SK-N-SH treated with all-trans-retinoic acid at 6 μM for 48 hours (cell line): ENCODE measurements around the gene SRXN1.
A peak's percentile ranks its signal among the peaks of the same experiment; 100 is the strongest.

ENCODE experiments used
- ATAC-seq: fragments of 200-7000 bp; cut with Tn5 transposase; 3 replicates; pipeline ENCODE4 v1.9.1; 2020; ENCODE audit warnings: mild to moderate bottlenecking, moderate library complexity
- ARNTL ChIP-seq: fragments of 450-650 bp; formaldehyde crosslinking; IDR thresholded peaks from 2 replicates; pipeline ENCODE4 v1.5.0; 2020; ENCODE audit warnings: low read depth, mild to moderate bottlenecking, moderate library complexity, borderline replicate concordance
- BACH2 ChIP-seq: fragments of 250-450 bp; sonication (Bioruptor Pico); IDR thresholded peaks from 2 replicates; pipeline ENCODE4 v1.9.0; 2021; ENCODE audit warnings: mild to moderate bottlenecking, borderline replicate concordance
- CSDC2 ChIP-seq: fragments of 250-450 bp; sonication (Bioruptor Pico); IDR thresholded peaks from 2 replicates; pipeline ENCODE4 v1.5.0; 2020; ENCODE audit warnings: mild to moderate bottlenecking, moderate library complexity
- CSRNP3 ChIP-seq: fragments of 250-450 bp; sonication (Bioruptor Pico); IDR thresholded peaks from 2 replicates; pipeline ENCODE4 v1.5.1; 2021; ENCODE audit warnings: mild to moderate bottlenecking, moderate library complexity
- ESRRG ChIP-seq: fragments of 250-450 bp; sonication (Bioruptor Pico); IDR thresholded peaks from 2 replicates; pipeline ENCODE4 v1.6.1; 2021; ENCODE audit warnings: mild to moderate bottlenecking
- GLIS3 ChIP-seq: fragments of 250-450 bp; sonication (Bioruptor Pico); IDR thresholded peaks from 2 replicates; pipeline ENCODE4 v1.5.0; 2020; ENCODE audit warnings: mild to moderate bottlenecking, moderate library complexity
- ISL1 ChIP-seq: fragments of 250-450 bp; sonication (Bioruptor Pico); IDR thresholded peaks from 2 replicates; pipeline ENCODE4 v2.1.2; 2022; ENCODE audit warnings: mild to moderate bottlenecking, moderate library complexity
- PATZ1 ChIP-seq: fragments of 250-450 bp; sonication (Bioruptor Pico); IDR thresholded peaks from 2 replicates; pipeline ENCODE4 v1.8.0; 2020; ENCODE audit warnings: mild to moderate bottlenecking, moderate library complexity, borderline replicate concordance
- PPARA ChIP-seq: fragments of 250-450 bp; sonication (Bioruptor Pico); IDR thresholded peaks from 2 replicates; pipeline ENCODE4 v1.5.0; 2020; ENCODE audit warnings: mild to moderate bottlenecking, borderline replicate concordance
- RARB ChIP-seq: fragments of 250-450 bp; sonication (Bioruptor Pico); IDR thresholded peaks from 2 replicates; pipeline ENCODE4 v1.8.0; 2021; ENCODE audit warnings: mild to moderate bottlenecking, moderate library complexity
- SNAI2 ChIP-seq: fragments of 250-450 bp; sonication (Bioruptor Pico); IDR thresholded peaks from 2 replicates; pipeline ENCODE4 v1.5.0; 2020; ENCODE audit warnings: mild to moderate bottlenecking, moderate library complexity
- TCF4 ChIP-seq: fragments of 250-450 bp; sonication (Bioruptor Pico); IDR thresholded peaks from 2 replicates; pipeline ENCODE4 v1.8.0; 2021; ENCODE audit warnings: mild to moderate bottlenecking, moderate library complexity, borderline replicate concordance
- TOX ChIP-seq: fragments of 250-450 bp; sonication (Bioruptor Pico); IDR thresholded peaks from 2 replicates; pipeline ENCODE4 v1.8.0; 2021; ENCODE audit warnings: mild to moderate bottlenecking, moderate library complexity, borderline replicate concordance
- ZC3H10 ChIP-seq: fragments of 250-450 bp; sonication (Bioruptor Pico); IDR thresholded peaks from 2 replicates; pipeline ENCODE4 v1.5.1; 2021; ENCODE audit warnings: mild to moderate bottlenecking, moderate library complexity
- ZFP3 ChIP-seq: fragments of 250-450 bp; sonication (Bioruptor Pico); IDR thresholded peaks from 2 replicates; pipeline ENCODE4 v1.5.0; 2020; ENCODE audit warnings: mild to moderate bottlenecking, moderate library complexity
- ZFP30 ChIP-seq: fragments of 450-650 bp; formaldehyde crosslinking; IDR thresholded peaks from 2 replicates; pipeline ENCODE4 v1.5.0; 2022; ENCODE audit warnings: mild to moderate bottlenecking, moderate library complexity
- ZNF70 ChIP-seq: fragments of 450-650 bp; formaldehyde crosslinking; IDR thresholded peaks from 2 replicates; pipeline ENCODE4 v1.5.0; 2020; ENCODE audit warnings: mild to moderate bottlenecking, moderate library complexity
- TF ChIP-seq, protein P1 (sequence below): fragments of 250-450 bp; sonication (Bioruptor Pico); IDR thresholded peaks from 2 replicates; pipeline ENCODE4 v1.5.0; 2020; ENCODE audit warnings: mild to moderate bottlenecking, moderate library complexity
- TF ChIP-seq, protein P2 (sequence below): fragments of 250-450 bp; sonication (Bioruptor Pico); IDR thresholded peaks from 2 replicates; pipeline ENCODE4 v1.5.1; 2020; ENCODE audit warnings: low read depth, mild to moderate bottlenecking, moderate library complexity

The SRXN1 gene

GRCh38 chr20:654417-654750 is 1.4 kb upstream of the SRXN1 start:
- no peak for ATAC-seq
- TF ChIP-seq BACH2 (CRISPR knock-in tag) (no peak), CSDC2 (CRISPR knock-in tag) (no peak), GLIS3 (no peak), ZFP30 (CRISPR knock-in tag) (no peak), PATZ1 (CRISPR knock-in tag) (no peak), PPARA (no peak), ISL1 (CRISPR knock-in tag) (no peak), CSRNP3 (no peak), TOX (CRISPR knock-in tag) (no peak)
- TF ChIP-seq, protein P1, sequence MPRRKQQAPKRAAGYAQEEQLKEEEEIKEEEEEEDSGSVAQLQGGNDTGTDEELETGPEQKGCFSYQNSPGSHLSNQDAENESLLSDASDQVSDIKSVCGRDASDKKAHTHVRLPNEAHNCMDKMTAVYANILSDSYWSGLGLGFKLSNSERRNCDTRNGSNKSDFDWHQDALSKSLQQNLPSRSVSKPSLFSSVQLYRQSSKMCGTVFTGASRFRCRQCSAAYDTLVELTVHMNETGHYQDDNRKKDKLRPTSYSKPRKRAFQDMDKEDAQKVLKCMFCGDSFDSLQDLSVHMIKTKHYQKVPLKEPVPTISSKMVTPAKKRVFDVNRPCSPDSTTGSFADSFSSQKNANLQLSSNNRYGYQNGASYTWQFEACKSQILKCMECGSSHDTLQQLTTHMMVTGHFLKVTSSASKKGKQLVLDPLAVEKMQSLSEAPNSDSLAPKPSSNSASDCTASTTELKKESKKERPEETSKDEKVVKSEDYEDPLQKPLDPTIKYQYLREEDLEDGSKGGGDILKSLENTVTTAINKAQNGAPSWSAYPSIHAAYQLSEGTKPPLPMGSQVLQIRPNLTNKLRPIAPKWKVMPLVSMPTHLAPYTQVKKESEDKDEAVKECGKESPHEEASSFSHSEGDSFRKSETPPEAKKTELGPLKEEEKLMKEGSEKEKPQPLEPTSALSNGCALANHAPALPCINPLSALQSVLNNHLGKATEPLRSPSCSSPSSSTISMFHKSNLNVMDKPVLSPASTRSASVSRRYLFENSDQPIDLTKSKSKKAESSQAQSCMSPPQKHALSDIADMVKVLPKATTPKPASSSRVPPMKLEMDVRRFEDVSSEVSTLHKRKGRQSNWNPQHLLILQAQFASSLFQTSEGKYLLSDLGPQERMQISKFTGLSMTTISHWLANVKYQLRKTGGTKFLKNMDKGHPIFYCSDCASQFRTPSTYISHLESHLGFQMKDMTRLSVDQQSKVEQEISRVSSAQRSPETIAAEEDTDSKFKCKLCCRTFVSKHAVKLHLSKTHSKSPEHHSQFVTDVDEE: no peak
- TF ChIP-seq, protein P2, sequence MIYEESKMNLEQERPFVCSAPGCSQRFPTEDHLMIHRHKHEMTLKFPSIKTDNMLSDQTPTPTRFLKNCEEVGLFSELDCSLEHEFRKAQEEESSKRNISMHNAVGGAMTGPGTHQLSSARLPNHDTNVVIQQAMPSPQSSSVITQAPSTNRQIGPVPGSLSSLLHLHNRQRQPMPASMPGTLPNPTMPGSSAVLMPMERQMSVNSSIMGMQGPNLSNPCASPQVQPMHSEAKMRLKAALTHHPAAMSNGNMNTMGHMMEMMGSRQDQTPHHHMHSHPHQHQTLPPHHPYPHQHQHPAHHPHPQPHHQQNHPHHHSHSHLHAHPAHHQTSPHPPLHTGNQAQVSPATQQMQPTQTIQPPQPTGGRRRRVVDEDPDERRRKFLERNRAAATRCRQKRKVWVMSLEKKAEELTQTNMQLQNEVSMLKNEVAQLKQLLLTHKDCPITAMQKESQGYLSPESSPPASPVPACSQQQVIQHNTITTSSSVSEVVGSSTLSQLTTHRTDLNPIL (CRISPR knock-in tag): no peak

GRCh38 chr20:653590-654416 is 803 bp upstream of the SRXN1 start:
- no peak for ATAC-seq
- TF ChIP-seq RARB (CRISPR knock-in tag) (no peak), ZNF70 (no peak), ISL1 (CRISPR knock-in tag) (no peak), ARNTL (CRISPR knock-in tag) (no peak), PPARA (no peak), ZFP3 (CRISPR knock-in tag) (peak; percentile 90), TCF4 (no peak)

DNA sequence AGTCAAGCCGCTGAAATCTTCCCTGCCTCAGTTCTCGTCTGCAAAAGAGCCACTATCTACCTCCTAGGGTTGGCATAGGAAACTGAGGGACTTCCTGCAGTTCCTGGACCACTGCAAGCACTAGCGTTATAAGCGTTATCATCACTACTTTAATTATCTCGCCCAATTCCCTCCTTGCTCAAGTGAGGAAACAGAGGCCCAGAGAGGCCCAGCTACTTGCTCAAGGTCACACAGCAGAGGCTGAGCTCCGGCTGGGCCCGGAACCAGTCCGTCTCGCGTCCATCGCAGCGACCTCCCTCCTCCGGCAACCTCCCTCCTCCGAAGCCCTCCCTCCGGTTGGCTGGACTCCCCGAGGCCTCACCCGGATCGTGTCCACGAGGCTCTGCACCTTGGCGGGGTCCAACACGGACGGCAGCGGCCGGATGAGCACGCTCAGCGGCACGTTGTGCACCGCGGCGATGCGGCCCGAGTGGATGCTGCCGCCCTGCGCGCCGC is 338 bp downstream of the SRXN1 start:
- TF ChIP-seq TOX (CRISPR knock-in tag) (no peak), PPARA (no peak), RARB (CRISPR knock-in tag) (no peak), ZFP3 (CRISPR knock-in tag) (no peak)
- TF ChIP-seq, all 23 proteins: peak for 0

GRCh38 chr20:651713-652614 is 1.0 kb downstream of the SRXN1 start:
- TF ChIP-seq ZFP30 (CRISPR knock-in tag) (no peak), ESRRG (no peak), RARB (CRISPR knock-in tag) (no peak), ZNF70 (no peak), TCF4 (no peak), ZFP3 (CRISPR knock-in tag) (no peak), GLIS3 (no peak), ARNTL (CRISPR knock-in tag) (no peak), ZC3H10 (CRISPR knock-in tag) (no peak), SNAI2 (CRISPR knock-in tag) (no peak), CSDC2 (CRISPR knock-in tag) (no peak), BACH2 (CRISPR knock-in tag) (no peak)
- peak; percentile 15; the same call in 1 of the 3 replicates for ATAC-seq

More for the DNA sequence above, 338 bp downstream of the SRXN1 start:
- ATAC-seq: peak; percentile 21
